GM04503 (cell line): ENCODE data around the gene HPCAL1.
A peak's percentile ranks its signal among the peaks of the same experiment; 100 is the strongest.

Source experiments
- DNase-seq: peaks from one replicate; pipeline ENCODE4 v3.0.0-alpha.2; 2012; ENCODE audit warnings: low read depth

HPCAL1 gene

DNA sequence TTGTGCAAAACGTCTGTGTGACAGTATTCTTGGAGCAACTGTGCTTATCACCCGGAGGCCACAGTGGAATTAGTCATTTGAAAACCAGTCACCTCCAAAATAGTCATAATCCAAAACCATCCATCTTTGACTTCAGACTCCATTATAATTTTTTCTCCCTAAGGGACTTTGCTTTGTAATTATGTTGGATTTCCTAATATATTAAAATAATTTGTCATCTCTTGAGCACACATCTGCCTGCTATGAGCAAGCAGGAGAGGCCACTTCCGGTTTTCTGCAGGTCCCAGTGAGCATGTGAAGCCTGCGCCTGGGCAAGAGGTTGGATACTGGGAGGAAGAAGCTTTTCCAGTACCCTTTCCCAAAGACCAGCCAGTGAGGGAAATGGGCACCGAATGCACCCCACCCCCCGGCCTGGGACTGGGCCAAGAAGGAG, 87.7 kb downstream of the HPCAL1 start:
- DNase-seq: no peak

DNA sequence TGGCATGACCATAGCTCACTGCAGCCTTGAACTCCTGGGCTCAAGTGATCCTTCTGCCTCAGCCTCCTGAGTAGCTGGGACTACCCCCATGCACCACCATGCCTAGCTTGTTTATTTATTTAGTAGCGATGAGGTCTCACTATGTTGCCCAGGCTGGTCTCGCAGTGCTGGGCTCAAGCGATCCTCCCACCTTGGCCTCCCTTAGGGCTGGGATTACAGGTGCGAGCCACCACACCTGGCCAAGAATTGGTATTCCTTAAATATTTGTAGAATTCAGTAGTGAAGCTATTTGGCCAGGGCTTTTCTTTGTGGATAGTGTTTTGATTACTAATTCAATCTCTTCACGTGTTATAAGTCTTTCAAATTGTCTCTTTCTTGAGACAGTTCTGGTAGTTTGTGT, 89.4 kb downstream of the HPCAL1 start:
- no peak for DNase-seq

DNA sequence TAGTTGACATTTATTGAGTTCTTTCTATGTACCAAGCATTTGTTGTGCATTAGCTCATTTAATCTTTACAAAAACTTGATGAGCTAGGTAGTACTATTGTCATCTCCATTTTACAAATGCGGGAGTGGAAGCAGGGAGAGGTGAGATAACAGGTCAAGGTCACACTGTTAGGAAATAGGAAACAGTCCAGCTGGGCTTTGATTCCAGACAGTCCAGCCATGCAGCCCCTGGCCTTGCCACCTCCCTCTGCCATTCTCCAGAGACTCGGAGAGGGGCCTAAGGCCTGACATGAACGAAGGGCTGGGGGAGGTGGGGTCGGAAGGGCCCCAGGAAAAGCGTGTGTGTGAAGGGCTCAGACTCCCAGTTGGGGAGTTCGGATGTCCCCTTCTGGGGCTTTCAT, 89.8 kb downstream of the HPCAL1 start:
- DNase-seq: no peak

DNA sequence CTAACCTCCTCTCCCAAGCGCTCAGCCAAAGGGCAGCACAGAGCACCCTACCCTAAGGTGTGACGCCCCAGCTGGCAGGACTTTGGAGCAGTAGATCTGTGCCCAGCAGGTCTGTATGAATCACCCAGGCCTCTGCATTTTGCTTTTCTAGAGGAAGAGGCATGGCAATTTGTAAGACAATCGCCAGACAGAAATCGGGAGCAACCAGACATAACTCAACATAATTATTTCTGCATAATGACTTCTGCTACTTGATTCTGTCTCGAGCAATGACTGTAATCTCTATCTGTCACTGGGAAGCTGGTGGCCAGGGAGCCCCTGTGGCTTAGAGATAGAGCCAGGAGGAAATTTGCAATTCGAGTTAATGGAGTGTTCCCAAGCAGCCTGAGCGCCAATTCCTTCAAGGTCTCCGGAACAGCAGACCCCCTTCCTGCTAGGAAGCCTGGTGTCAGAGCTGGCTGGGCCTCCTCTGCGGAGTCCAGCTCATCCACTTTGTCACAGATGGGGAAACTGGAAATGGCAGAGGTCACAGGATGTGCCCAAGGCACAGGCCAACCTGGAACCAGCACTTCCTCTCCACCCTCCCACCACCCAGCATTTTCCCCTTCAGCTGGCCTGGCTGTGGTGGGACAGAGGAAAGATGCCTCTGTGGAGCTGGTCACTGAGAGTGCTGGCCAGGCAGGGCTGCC, 90.4 kb downstream of the HPCAL1 start:
- no peak for DNase-seq

DNA sequence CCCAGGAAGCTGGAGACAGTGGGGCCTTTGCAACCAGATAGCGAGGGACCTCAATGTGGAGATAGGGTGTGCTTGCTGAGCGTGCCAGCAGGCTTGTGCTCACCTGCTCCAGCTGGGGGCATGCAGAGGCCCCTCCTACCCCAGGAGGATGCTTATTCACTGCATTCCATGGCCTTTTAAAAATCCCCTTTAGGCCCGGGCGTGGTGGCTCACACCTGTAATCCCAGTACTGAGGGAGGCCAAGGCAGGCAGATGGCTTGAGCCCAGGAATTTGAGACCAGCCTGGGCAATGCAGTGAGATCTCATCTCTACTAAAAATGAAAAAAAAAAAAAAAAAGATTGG, 90.9 kb downstream of the HPCAL1 start:
- DNase-seq: no peak

DNA sequence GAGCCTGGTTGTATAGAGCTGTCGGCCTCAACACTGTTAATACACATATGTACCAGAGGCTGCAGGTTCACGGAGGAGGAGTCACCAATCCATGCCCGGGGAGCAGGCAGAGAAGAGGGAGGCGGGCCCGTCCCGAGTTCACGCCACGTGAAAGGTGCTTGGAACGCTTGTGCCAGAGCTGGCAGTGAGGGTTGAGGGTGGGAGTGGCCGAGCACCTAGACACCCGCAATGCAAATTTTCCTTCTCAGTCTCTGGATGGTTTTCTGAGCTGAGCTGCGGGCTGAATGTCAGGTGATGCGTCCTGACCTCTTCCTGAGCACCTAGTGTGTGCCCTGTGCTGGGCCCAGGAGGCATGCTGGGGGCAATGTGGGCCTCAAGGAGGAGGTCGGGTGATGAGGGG, 93.2 kb downstream of the HPCAL1 start:
- DNase-seq: no peak

DNA sequence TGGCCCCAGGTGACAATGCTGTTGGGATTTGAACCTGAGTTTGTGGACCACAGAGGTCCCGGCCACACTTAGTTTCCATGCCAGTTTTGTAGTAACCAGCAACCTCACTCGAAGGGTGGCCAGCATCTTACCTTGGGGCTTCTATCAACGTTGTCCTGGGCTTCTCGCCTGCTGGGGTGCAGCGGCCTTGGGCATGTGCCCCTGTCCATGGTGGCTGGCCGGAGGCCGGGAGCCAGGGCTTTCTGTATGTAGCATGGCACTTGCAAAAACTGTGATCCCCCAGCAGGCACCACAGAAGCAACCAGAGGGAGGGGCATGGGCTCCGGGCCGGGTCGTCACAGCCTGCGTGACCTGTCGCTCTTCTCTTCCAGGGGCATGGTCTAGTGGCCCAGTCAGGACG, 93.8 kb downstream of the HPCAL1 start:
- no peak for DNase-seq

DNA sequence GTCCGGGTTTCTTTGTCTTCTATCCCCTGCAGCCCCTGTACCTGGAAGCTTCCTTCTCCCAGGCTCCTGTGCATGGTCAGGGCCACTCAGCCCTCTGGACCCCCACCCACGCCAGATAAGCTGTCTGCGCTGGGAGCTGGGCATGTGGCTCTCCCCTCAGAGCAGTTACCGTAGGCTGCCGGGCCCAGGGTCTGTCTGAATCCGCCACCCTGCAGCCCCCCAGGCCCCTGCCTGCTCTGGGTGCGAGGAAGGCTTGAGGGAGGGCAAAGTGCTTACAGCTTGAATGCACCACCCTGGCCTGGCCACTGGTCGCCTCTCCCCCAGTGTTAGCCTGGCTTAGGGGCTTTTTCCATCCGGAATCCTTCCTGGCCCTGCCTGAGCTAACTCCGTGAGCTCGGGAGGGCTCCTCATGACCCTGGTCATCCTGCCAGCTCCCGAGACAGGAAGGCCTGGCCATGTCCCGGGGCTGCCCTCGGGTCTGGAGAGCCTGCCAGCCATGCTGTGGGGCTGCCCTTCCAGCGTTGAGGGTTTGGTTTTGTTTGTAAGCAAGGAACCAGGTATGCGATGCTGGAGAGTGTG, 94.7 kb downstream of the HPCAL1 start:
- no peak for DNase-seq

DNA sequence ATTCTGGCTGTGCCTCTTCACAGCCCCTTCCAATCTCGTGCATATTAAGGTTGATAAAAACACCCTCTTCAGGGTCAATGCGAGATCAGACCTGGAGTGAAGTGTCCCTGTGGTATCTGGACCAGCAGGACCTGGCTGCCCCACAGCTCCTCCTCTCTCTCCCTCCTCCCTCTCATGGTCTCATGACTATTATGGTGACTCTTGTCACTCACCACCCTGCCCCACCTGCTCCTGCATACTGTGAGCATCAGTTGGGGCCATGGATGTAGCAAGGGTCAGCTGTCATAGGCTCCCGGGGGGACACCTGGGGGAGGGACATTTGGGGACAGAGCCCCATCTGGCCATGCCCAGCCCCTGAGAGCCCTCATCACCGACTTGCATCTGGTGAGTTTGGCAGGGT, 95.2 kb downstream of the HPCAL1 start:
- DNase-seq: no peak

DNA sequence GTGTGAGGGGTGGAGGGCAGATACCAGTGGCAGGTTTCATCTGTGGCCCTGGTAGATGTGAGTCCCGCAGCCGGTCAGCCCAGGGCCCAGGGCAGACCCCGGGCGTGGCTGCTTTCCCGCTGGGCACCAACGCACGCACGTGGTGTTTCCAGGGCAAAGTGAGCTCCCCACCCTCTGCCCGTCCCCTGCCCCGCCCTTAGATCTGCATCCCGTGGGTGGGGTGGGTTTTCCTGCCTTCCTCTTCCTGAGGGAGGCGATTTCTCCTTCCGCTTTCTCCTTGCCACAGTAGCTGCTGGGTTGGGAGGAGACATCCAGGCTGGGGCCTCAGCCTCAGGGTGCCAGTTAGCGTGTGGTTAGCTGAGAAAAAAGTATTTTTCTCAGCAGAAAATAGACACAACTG, 95.8 kb downstream of the HPCAL1 start:
- no peak for DNase-seq

DNA sequence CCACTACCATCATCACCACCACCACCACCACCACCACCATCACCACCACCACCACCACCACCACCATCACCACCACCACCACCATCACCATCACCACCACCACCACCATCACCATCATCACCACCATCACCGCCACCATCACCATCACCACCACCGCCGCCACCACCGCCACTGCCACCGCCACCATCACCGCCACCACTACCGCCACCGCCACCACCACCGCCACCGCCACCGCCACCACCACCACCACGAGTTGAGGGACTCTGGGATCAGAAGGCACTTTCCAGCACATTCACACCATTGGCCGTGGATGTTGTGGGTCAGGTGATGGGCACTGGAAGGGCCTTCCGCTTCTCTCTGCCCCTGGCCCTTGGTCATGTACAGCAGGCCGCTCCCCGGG, 96.7 kb downstream of the HPCAL1 start:
- DNase-seq: no peak

DNA sequence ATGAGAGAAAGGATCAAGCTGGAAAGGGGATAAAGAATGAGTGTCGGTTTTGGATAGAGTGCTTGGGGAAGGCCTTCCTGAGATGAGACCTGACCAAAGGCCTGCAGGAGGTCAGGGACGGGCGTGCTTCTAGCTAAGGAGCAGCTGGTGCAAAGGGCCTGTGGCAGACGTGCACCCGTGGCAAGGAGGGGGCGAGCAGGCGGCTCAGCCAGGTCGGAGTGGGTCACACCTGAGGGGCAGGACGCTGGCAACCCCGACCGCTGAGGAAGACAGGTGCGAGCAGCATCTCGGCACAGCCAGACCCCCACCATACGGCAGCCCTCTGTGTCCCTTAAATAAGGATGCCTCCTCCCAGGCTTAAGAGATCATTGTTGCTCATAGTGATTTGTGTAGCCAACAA, 97.3 kb downstream of the HPCAL1 start:
- no peak for DNase-seq

DNA sequence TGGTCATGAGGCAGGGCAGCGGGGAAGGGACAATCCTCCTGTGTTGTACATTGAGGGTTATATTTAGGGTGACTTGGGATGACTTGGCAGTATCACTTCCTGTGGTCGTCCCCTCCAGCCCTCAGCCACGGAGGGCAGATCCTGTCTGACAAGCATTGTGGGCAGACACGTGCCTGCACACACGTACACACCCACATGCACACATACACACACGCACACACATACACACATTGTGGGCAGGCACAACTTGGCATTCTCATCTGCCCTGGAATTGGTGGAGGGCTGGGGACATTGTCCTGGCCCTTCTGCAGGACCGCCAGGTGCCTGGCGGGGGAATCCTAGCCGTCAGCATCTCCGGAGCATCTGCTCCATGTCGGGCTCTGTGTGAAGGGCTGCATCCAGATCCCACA, 97.9 kb downstream of the HPCAL1 start:
- no peak for DNase-seq

DNA sequence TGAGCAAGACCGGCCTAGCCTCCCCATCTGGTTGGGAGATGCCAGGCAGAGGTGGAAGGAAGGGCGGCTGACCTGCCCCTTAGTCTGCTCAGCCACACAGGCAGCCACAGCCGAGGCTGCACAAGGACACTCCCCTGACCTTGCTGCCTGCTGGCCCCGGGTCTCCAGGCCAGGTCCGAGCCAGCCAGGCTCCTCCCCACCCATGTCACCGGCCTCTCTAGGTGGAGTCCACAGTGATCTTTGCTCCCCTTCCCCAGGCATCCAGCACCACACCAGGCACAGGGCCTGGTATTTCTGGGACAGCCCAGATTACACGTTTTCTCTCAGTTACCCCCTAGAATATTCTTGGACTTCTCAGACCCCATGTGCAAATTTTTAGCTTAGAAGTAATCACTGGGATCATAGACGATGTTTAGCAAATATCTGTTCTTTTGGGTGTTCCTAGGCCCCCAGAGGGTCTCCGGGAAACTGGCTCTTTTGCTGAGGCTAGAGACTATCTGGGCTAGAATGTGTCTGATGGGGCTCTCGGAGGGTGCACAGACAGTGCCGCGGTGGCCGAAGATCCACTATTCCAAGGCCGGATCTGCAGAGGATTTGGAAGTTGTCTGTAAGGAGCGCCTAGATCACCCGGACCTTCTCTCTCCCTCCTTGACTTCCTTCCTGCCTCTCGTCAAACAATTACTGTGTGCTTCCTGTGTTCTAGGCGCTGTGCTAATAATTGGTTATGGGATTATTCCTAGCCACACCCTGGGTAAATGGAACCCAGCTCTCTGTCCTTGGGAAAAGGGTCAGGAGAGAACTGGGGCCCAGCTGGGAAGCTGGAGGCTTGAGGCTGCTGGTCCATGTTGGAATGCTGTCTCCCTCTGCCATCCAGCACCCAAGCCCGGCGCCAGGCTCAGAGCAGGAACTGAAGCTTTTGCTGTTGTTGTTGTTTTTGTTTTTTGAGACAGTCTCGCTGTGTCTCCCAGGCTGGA, 98.6 kb downstream of the HPCAL1 start:
- no peak for DNase-seq

DNA sequence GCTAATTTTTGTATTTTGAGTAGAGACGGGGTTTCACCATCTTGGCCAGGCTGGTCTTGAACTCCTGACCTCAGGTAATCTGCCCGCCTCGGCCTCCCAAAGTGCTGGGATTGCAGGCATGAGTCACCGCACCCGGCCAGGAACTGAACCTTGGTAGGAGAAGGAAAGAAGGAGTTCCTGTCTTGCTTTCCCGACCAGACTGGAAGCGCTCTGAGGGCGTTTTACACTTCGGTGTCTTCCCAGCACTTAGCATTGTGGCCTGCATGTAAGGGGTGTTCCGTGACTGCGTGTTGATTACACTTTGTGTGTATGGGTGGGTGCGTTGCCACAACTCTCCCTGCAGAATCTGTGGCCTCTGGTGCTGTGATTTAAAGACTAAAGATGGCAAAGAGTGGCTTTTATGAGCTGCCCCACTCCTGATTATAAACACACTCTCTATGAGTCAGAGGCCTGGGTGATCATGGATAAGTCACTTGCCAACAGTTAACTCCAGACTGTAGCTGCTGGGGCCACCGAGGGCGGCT, 99.4 kb downstream of the HPCAL1 start:
- DNase-seq: no peak

DNA sequence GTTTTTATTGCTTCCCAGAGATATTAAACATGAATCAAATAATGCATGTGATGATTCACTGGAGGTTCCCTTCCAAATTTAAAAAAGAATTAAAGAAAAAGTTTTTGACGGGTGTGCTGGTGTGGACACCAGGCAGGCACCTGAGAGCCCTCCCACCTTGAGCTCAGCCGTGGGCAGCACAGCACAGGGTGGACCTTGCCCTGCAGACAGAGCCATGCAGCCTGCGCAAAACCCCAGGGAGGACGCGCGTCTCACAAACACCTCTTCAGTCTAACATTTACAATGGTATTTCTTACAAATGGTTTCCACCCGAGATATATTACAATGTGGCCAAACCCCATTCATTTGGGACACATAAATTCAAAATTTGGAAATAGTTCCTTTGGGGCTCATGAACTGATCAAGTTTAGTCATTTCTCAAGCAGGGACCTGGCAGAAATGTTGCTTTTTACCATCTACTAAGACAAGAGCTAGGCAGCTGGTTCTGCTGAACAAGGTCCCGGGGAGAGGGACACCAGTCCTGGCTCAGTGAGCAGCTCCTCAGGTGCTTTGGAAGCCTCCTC, 100.0 kb downstream of the HPCAL1 start:
- DNase-seq: no peak

DNA sequence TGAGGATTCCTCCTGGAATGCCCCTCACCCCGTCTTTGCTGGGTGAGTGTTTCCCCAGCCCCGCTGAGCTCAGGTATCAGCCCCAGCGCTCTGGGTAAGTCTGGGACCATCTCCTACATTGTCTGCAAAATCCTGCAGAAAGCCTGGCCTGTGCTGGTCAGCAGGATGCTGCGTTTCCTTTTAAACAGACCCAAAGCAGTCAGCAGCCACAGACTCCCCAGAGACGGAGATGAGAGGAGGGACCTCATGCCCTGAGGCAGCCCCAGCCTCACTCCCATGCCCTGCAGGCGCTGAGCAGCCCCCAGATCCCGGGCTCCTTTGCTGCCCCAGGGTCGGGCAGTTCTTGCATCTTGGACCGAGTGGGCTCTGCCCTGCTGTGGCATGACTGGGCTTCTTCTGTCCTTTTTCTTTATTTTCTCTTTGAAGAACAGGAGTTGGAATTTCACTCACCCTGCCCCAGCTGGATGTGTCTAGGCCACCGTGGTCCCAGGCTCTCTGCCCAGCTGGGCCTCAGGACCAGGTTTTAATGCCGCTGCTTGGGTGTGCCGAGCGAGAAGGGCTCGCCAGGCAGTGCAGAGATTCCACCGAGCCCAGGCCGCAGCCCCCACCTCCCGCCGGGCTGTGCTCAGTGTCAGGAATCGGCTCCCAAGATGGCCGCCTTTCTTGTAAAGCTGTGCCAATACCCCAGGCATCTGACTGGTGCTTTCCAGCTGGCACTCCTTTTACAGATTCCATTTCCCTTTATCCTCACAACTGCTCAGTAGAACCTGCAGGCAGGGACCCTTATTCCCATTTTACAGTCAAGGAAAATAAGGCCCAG, 101.8 kb downstream of the HPCAL1 start:
- DNase-seq: no peak

DNA sequence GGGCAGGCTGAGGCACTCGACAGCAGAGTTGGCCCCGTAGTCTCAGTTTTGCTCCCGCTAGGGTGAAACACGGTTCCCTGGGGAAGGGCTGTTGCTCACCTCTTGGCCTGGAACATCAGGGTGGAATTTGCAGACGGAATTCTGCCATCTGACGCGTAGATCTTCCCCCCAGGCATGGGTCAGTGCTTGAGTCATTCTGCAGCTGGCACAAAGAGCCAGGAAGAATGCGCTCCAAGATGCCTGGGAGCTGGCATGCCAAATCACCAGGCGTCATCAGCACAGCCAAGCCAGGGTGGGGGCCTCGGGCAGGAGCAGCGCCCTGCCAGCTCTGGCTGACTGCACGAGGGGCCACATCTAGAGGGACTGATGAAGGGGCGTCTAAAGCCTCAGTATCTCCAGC, 102.7 kb downstream of the HPCAL1 start:
- peak; percentile 92 for DNase-seq

DNA sequence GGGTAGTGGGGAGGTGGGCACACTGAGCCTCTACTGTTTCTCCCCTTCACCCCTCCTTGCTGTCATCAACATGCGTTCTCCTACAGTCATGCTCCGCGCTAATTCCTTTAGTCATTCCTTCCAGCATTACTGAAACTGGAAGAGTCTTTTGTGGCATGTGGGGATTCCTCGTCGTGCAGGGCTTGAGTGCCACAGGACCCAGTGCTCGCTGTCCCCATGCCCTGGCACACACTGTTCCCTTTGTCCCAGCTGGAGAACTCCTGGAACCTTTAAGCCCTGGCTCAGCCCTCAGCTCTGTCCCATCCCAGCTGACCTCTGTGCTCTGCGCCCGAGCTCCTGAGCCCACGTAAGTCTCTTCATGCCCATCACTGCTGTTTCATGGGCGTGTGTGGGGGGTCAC, 103.3 kb downstream of the HPCAL1 start:
- DNase-seq: no peak

DNA sequence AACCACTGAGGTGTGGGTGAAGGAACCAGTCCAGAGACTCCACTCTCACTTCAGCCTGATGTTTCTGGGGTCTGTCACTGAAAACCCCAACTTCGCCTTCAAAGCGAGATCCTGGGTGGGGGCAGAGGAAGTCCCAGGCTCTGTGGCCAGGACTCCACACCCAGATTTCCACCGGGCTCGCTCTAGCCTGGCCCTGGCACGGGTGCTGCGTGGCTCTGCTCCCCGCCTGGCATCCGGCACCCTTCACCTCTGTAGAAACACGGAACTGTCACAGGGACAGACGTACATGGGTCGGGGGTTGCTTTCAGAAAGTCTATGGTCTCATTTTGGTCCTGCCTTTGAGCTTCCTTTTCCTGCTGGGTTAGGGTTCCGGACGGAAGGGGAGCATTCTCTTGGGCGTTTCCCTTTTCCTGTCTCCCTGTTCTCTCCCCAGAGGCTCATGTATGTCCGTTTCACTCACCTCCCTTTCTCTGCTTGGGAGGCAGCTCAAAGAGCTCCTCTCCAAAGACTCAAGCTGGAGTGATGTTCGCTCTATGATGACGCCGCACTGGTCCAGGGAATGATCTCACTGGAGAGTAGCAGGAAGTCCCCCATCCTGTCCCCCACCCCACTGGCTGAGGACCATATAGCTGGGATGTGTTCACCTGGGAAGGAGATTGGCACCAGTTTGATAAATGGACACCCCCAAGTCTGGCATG, 103.9 kb downstream of the HPCAL1 start:
- DNase-seq: no peak

DNA sequence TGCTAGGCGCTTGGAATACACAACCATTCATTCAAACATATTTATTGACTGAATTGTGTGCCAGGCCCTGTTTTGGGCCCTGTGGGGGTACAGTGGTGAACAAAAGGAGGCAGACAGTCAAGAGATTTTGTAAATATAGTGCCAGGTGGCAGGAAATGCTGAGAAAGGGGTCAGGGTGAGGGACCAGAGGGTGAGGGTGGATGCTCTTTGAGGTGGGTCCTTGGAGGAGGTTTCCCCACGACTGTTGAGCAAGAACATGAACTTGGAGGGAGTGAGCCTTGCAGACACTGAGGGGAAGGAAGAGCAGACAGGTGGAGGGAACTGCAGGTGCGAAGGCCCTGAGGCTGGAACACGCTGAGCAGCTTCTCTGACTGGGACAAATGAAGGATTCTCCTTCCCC, 104.7 kb downstream of the HPCAL1 start:
- DNase-seq: no peak
